Measurements from ENCODE around the gene GRPEL2.

Gene GRPEL2

GRCh38 chr5:149376711-149377447 lies 31.6 kb downstream of the GRPEL2 start:
- in situ Hi-C loops (cut with MboI; ENCODE audit: low sequenced_read_pairs, unreplicated experiment), result loop anchor here (10.0 kb wide), 1 partner anchor 188 kb away; no protein-coding TSS in a partner anchor
- TF ChIP-seq, protein P1, sequence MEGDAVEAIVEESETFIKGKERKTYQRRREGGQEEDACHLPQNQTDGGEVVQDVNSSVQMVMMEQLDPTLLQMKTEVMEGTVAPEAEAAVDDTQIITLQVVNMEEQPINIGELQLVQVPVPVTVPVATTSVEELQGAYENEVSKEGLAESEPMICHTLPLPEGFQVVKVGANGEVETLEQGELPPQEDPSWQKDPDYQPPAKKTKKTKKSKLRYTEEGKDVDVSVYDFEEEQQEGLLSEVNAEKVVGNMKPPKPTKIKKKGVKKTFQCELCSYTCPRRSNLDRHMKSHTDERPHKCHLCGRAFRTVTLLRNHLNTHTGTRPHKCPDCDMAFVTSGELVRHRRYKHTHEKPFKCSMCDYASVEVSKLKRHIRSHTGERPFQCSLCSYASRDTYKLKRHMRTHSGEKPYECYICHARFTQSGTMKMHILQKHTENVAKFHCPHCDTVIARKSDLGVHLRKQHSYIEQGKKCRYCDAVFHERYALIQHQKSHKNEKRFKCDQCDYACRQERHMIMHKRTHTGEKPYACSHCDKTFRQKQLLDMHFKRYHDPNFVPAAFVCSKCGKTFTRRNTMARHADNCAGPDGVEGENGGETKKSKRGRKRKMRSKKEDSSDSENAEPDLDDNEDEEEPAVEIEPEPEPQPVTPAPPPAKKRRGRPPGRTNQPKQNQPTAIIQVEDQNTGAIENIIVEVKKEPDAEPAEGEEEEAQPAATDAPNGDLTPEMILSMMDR (IDR thresholded peaks at IDR 0.05; ENCODE audit: borderline replicate concordance, control extremely low read depth, extremely low read depth, insufficient read depth, missing control alignments), result no peak
- DNase-seq (ENCODE audit: low spot score), result no peak

DNA sequence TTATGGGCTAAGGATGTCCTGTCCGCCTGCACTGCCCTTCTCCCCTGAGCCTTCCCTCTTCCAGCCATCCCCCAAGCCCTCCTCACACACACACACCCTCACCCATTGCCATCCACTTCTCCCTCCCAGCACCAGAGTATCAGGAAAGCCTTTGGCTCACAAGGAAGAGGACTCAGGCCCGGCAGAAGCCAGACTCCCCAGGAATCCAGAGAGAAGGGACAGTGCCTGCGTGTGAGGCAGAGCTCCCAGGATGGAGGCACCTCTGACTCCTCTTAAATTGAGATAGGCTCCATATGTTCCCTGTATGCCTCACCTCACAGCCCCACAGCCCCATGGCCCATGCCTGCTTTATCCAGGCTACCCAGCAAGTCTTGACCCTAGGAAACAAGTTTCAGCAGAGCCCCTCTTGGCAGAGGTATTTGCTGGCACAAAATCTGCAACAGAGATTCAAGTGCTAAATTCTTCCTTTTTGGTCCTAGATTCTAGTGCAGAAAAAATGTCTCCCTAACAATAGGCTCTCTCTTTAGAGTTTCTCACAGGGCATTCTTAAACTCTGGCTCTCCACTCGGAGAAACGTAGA lies 33.0 kb downstream of the GRPEL2 start:
- TF ChIP-seq, protein P1 (IDR thresholded peaks at IDR 0.05; ENCODE audit: borderline replicate concordance, control extremely low read depth, extremely low read depth, insufficient read depth, missing control alignments), result no peak
- in situ Hi-C loops (cut with MboI; ENCODE audit: low sequenced_read_pairs, unreplicated experiment), result loop anchor here (10.0 kb wide), 1 partner anchor 186 kb away; no protein-coding TSS in a partner anchor
- no peak for DNase-seq (ENCODE audit: low spot score)

GRCh38 chr5:149379177-149379761 lies 34.0 kb downstream of the GRPEL2 start, which contains the start of gene IL17B:
Gene IL17B (minus strand): TSS chr5:149379292. CDS start chr5:149379225, 67 bp downstream.
- no peak for DNase-seq (ENCODE audit: low spot score)
- in situ Hi-C loops (cut with MboI; ENCODE audit: low sequenced_read_pairs, unreplicated experiment), result loop anchor here (10.0 kb wide), 1 partner anchor 186 kb away; no protein-coding TSS in a partner anchor

DNA sequence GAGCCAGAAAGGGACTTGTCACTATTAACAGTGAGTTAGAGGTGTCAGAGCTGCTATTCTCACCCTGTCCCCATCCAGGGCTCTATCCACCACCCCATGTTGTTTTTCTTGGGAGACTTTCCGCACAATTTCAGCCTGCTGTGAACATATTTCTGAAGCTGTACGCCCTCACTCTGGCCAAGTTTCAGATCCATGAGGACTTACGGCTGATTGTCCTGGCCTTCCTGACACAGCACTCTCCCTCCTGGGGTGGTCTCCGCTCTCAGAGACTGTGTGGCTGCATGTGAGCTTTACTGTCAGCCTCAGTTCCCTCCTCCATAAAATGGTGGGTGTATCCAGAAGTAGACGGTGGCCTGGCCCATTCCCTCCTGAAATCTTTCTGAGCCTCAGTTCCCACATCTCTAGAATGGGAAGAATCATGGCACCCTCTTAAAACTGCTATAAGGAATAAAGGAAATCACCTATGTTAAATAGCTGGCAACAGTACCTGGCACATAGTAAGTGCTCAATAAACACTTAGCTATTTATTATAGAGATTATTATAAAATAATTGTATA lies 34.6 kb downstream of the GRPEL2 start:
- TF ChIP-seq, protein P1 (IDR thresholded peaks at IDR 0.05; ENCODE audit: borderline replicate concordance, control extremely low read depth, extremely low read depth, insufficient read depth, missing control alignments), result no peak
- no peak for DNase-seq (ENCODE audit: low spot score)
- in situ Hi-C loops (cut with MboI; ENCODE audit: low sequenced_read_pairs, unreplicated experiment), result loop anchor here (10.0 kb wide), 1 partner anchor 185 kb away; no protein-coding TSS in a partner anchor

More at GRCh38 chr5:149379177-149379761, 34.0 kb downstream of the GRPEL2 start, which contains the start of gene IL17B:
- TF ChIP-seq, protein P1 (IDR thresholded peaks at IDR 0.05; ENCODE audit: borderline replicate concordance, control extremely low read depth, extremely low read depth, insufficient read depth, missing control alignments), result no peak

DNA sequence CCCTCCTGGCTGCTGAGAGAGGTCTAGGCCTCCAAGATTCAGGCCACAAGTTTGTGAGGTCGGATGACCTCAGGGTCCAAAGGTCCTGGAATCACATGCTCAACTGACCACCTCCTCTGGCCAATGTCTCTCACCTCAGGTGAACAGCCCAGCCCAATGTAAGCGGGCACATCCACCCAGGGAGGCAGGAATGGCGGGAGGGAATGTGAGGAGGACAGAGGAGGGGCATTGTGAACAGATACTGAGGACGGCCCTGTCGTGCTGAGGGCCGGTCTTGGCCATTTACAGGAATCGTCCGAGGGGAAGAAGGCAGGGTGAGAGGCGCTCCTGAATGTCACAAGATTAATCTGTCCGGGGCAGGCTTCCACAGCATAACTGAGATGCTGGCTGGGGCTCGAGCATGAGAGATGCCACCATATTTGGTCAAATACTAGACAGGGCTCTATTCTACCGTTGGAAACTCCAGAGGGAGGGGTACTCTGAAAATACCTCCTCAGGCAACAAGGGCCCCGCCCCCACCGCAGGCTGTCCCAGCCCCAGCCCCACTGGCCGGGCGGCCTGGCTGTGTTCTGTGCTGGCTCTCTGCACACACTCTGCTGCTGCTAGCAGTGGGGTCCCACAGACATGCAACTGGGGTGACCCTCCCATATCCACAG lies 35.3 kb downstream of the GRPEL2 start:
- in situ Hi-C loops (cut with MboI; ENCODE audit: low sequenced_read_pairs, unreplicated experiment), result no loop called here
- DNase-seq (ENCODE audit: low spot score), result no peak
- TF ChIP-seq, protein P1 (IDR thresholded peaks at IDR 0.05; ENCODE audit: borderline replicate concordance, control extremely low read depth, extremely low read depth, insufficient read depth, missing control alignments), result no peak
